Calu3 (cell line): Measurements from ENCODE around the gene CCDC18. TPM values are rescaled to one million over a fixed set of nuclear protein-coding genes. Genes with fewer than 3 reads are reported as not detected.

Experiments used
- BruUV-seq: library from RNA; stranded (reverse); fragments of 400-500 nt; replicated peaks from 2 replicates; lab custom pipeline; 2021; lab: Mats Ljungman, UMichigan
- CTCF ChIA-PET: fragments of 300-600 bp; sonication (Branson Sonifier 250); formaldehyde crosslinking; loops from one replicate; lab custom pipeline; 2022; ENCODE audit warnings: antibody characterized with exemption; lab: Charles Lee
- DNase-seq: peaks from one replicate; pipeline ENCODE4 v3.0.0; 2022
- H3K27ac Mint-ChIP-seq: one replicate; pipeline ENCODE4 v1.8.0; 2022; ENCODE audit warnings: mixed read lengths; ENCODE audit not compliant: unreplicated experiment
- H3K27me3 Mint-ChIP-seq: one replicate; pipeline ENCODE4 v1.8.0; 2022; ENCODE audit warnings: mixed read lengths; ENCODE audit not compliant: unreplicated experiment
- H3K36me3 Mint-ChIP-seq: one replicate; pipeline ENCODE4 v1.8.0; 2022; ENCODE audit warnings: mild to moderate bottlenecking, moderate library complexity, mixed read lengths; ENCODE audit not compliant: insufficient read depth, unreplicated experiment
- H3K4me1 Mint-ChIP-seq: one replicate; pipeline ENCODE4 v1.8.0; 2022; ENCODE audit warnings: mild to moderate bottlenecking, low read depth, mixed read lengths; ENCODE audit not compliant: unreplicated experiment
- H3K4me3 Mint-ChIP-seq: one replicate; pipeline ENCODE4 v1.8.0; 2022; ENCODE audit warnings: mild to moderate bottlenecking, low read depth, moderate library complexity, mixed read lengths; ENCODE audit not compliant: unreplicated experiment
- H3K9me3 Mint-ChIP-seq: one replicate; pipeline ENCODE4 v1.8.0; 2022; ENCODE audit warnings: low read depth, mixed read lengths; ENCODE audit not compliant: unreplicated experiment
- intact Hi-C: fragments of 100-400 bp; cut with micrococcal nuclease; formaldehyde crosslinking; loops from one replicate; pipeline ENCODE4 v1.10.0; 2022; ENCODE audit not compliant: unreplicated experiment
- total RNA-seq: library from RNA; stranded (reverse); gene quantifications from 2 replicates; pipeline ENCODE4 v1.2.3, GENCODE V29; 2022
- TF ChIP-seq, protein P1 (sequence below): fragments of 200-600 bp; IDR thresholded peaks from one replicate; pipeline ENCODE4 v1.8.0; 2022; ENCODE audit warnings: antibody characterized with exemption; ENCODE audit not compliant: unreplicated experiment

CCDC18 gene
- total RNA-seq, 1 experiment from 2014 or later = 22.7 TPM

DNA sequence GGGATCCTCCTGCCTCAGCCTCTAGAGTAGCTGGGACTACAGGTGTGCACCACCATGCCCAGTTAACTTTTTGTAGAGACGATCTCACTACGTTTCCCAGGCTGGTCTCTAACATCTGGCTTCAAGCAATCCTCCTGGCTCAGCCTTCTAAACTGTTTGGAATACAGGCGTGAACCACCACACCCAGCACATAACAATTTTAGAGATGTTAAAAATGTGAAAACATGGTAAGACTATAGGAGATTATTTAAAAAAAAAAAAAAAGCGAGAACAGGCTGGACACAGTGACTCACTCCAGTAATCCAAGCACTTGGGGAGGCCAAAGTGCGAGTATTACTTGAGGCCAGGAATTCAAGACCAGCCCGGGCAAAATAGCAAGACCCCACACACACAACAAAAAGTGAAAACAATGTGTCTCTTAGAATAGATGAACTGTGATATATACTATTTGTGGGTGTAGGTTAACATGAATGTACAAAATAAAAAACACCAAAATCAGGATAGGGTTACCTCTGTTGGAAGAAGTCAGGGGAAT is 19.6 kb downstream of the CCDC18 start:
- H3K27me3 Mint-ChIP-seq = no peaks in the 10 kb centered on the region
- no peak overlapping the region for H3K27ac Mint-ChIP-seq
- TF ChIP-seq, protein P1, sequence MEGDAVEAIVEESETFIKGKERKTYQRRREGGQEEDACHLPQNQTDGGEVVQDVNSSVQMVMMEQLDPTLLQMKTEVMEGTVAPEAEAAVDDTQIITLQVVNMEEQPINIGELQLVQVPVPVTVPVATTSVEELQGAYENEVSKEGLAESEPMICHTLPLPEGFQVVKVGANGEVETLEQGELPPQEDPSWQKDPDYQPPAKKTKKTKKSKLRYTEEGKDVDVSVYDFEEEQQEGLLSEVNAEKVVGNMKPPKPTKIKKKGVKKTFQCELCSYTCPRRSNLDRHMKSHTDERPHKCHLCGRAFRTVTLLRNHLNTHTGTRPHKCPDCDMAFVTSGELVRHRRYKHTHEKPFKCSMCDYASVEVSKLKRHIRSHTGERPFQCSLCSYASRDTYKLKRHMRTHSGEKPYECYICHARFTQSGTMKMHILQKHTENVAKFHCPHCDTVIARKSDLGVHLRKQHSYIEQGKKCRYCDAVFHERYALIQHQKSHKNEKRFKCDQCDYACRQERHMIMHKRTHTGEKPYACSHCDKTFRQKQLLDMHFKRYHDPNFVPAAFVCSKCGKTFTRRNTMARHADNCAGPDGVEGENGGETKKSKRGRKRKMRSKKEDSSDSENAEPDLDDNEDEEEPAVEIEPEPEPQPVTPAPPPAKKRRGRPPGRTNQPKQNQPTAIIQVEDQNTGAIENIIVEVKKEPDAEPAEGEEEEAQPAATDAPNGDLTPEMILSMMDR = no peak
- H3K4me3 Mint-ChIP-seq = no peak overlapping the region
- no TSS peak for BruUV-seq
- intact Hi-C loops = no loop called here
- peaks cover 5% of the 10 kb centered on the region for H3K36me3 Mint-ChIP-seq
- H3K4me1 Mint-ChIP-seq = no peaks in the 10 kb centered on the region
- no peaks in the 10 kb centered on the region for H3K9me3 Mint-ChIP-seq
- no peak for DNase-seq
- CTCF ChIA-PET = no interaction called here

DNA sequence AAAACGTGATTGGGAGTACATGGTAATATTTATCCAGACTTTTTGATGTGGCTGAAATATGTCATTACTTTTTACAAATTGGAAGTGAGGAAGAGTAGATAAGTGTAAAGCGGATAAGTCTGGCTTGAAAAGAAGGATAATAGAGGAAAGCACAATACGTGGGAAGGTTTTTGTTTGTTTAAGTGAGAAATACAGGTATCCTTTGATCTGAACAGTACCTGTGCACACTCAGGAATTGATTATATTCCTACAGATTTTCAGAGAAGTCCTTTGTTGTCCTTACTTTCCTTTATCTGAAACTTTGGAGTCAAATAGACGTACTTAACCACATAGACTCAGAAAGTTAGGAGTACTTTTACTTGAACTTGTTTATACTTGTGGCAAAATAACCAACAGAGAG is 20.2 kb downstream of the CCDC18 start:
- Mint-ChIP-seq H3K27ac (no peak overlapping the region), H3K4me1 (no peaks in the 10 kb centered on the region), H3K4me3 (no peak overlapping the region), H3K9me3 (no peaks in the 10 kb centered on the region), H3K36me3 (peaks cover 5% of the 10 kb centered on the region), H3K27me3 (no peaks in the 10 kb centered on the region)
- TF ChIP-seq, protein P1 = no peak
- no peak for DNase-seq
- CTCF ChIA-PET = interaction anchor here (0.6 kb wide), 1 partner anchor 698 kb away, joined by 3 read pairs; no protein-coding TSS in a partner anchor
- intact Hi-C loops = no loop called here
- BruUV-seq = no TSS peak

GRCh38 chr1:93205892-93206566 is 25.5 kb downstream of the CCDC18 start:
- Mint-ChIP-seq H3K4me1 (no peaks in the 10 kb centered on the region), H3K4me3 (no peak overlapping the region), H3K27ac (no peak overlapping the region), H3K36me3 (no peaks in the 10 kb centered on the region), H3K27me3 (no peaks in the 10 kb centered on the region), H3K9me3 (no peaks in the 10 kb centered on the region)
- CTCF ChIA-PET = no interaction called here
- intact Hi-C loops = no loop called here
- TF ChIP-seq, protein P1 = no peak
- BruUV-seq = no TSS peak
- no peak for DNase-seq

- Mint-ChIP-seq H3K4me3 (no peak overlapping the region), H3K27ac (no peak overlapping the region), H3K9me3 (no peaks in the 10 kb centered on the region), H3K4me1 (no peaks in the 10 kb centered on the region), H3K36me3 (no peaks in the 10 kb centered on the region), H3K27me3 (no peaks in the 10 kb centered on the region)
- CTCF ChIA-PET = no interaction called here
- DNase-seq = no peak
- intact Hi-C loops = no loop called here
- BruUV-seq = no TSS peak
- TF ChIP-seq, protein P1 = no peak
Measured at GRCh38 chr1:93206567-93206954, 26.0 kb downstream of the CCDC18 start.
